B cell (primary cell): ENCODE measurements around the gene GFAP. TPM values are rescaled to one million over a fixed set of nuclear protein-coding genes. Genes with fewer than 3 reads are reported as not detected.

Source experiments
- ATAC-seq: fragments of 200-7000 bp; cut with Tn5 transposase; one replicate; pipeline ENCODE4 v1.10.0; 2021; ENCODE audit warnings: low read depth, mild to moderate bottlenecking, moderate number of reproducible peaks, moderate library complexity
- CTCF ChIA-PET: fragments of 350-600 bp; sonication (Branson Sonifier 250); formaldehyde crosslinking; loops from one replicate; lab custom pipeline; 2021; ENCODE audit warnings: antibody characterized with exemption, inconsistent platforms; lab: Charles Lee
- POLR2A ChIA-PET: fragments of 350-600 bp; sonication (Branson Sonifier 250); formaldehyde crosslinking; loops from one replicate; lab custom pipeline; 2021; ENCODE audit warnings: antibody characterized with exemption; lab: Charles Lee
- DNase-seq: peaks from one replicate; pipeline ENCODE4 v3.0.0; 2013
- H2AFZ ChIP-seq: 2 replicates; pipeline ENCODE4 v1.6.1; 2012; ENCODE audit warnings: mild to moderate bottlenecking, low read depth, low read length; ENCODE audit not compliant: insufficient read depth, poor library complexity, severe bottlenecking
- H3K27ac ChIP-seq, 2 donors: 1 replicate in 1 of 2; 2 replicates in 1 of 2; pipeline ENCODE4 v1.5.1; 2012 to 2013; ENCODE audit warnings: low read length in 2 of 2, mild to moderate bottlenecking in 2 of 2, moderate library complexity in 1 of 2
- H3K27me3 ChIP-seq, 4 experiments: fragments of 200-600 bp in 1 of 4; sonication (generic) in 1 of 4; replicated peaks in 1 of 4; 1 replicate in 2 of 4; 2 replicates in 2 of 4; pipeline versions ENCODE4 v1.6.1 to v1.7.0; 2013 to 2016; ENCODE audit warnings: low read length in 3 of 4, mild to moderate bottlenecking in 2 of 4, mixed read lengths in 1 of 4, moderate library complexity in 1 of 4; ENCODE audit not compliant: insufficient read depth in 4 of 4, control insufficient read depth in 3 of 4; ENCODE audit errors: control extremely low read depth in 1 of 4
- H3K36me3 ChIP-seq, 2 experiments: replicated peaks in 1 of 2; 1 replicate in 1 of 2; 2 replicates in 1 of 2; pipeline versions ENCODE4 v1.6.1 to v1.7.1; 2013; ENCODE audit warnings: low read length in 1 of 2; ENCODE audit not compliant: insufficient read depth in 2 of 2, control insufficient read depth in 1 of 2; ENCODE audit errors: control extremely low read depth in 1 of 2, extremely low read depth in 1 of 2
- H3K4me1 ChIP-seq, 2 donors: fragments of 200-600 bp in 1 of 2; sonication (generic) in 1 of 2; 1 replicate in 1 of 2; 2 replicates in 1 of 2; pipeline versions ENCODE4 v1.5.1 to v1.6.1; 2013 to 2017; ENCODE audit warnings: low read length in 2 of 2; ENCODE audit not compliant: control insufficient read depth in 2 of 2, insufficient read depth in 2 of 2
- H3K4me2 ChIP-seq: replicated peaks from 2 replicates; pipeline ENCODE3; 2012; ENCODE audit warnings: mild to moderate bottlenecking, low read depth, low read length; ENCODE audit not compliant: poor library complexity, severe bottlenecking
- H3K4me3 ChIP-seq, 5 experiments: fragments of 200-600 bp in 1 of 5; sonication (generic) in 1 of 5; 1 replicate in 3 of 5; 2 replicates in 2 of 5; pipeline versions ENCODE4 v1.5.1 to v1.7.0; 2011 to 2016; ENCODE audit warnings: low read length in 4 of 5, mild to moderate bottlenecking in 4 of 5, low read depth in 2 of 5, control low read depth in 1 of 5, moderate library complexity in 1 of 5; ENCODE audit not compliant: insufficient read depth in 1 of 5; ENCODE audit errors: control extremely low read depth in 1 of 5, extremely low read depth in 1 of 5
- H3K79me2 ChIP-seq: fragments of 200-600 bp; sonication (generic); one replicate; pipeline ENCODE4 v1.6.0; 2016; ENCODE audit warnings: low read length; ENCODE audit not compliant: control insufficient read depth, insufficient read depth
- H3K9ac ChIP-seq: fragments of 200-600 bp; sonication (generic); 2 replicates; pipeline ENCODE4 v1.6.1; 2017; ENCODE audit warnings: mild to moderate bottlenecking, low read length, moderate library complexity
- H3K9me3 ChIP-seq, 3 donors: one replicate each; pipeline versions ENCODE4 v1.6.1 to v1.7.1; 2013; ENCODE audit warnings: low read length in 2 of 3; ENCODE audit not compliant: control insufficient read depth in 2 of 3, insufficient read depth in 1 of 3; ENCODE audit errors: control extremely low read depth in 1 of 3
- H4K20me1 ChIP-seq: 2 replicates; pipeline ENCODE4 v1.6.0; 2012; ENCODE audit warnings: mild to moderate bottlenecking, low read length; ENCODE audit not compliant: insufficient read depth, control insufficient read depth, poor library complexity, severe bottlenecking
- H3K27ac Mint-ChIP-seq: one replicate; pipeline ENCODE4 v1.8.0; 2021; ENCODE audit warnings: mixed read lengths
- H3K27me3 Mint-ChIP-seq: one replicate; pipeline ENCODE4 v1.8.0; 2021; ENCODE audit warnings: mixed read lengths
- H3K4me1 Mint-ChIP-seq: one replicate; pipeline ENCODE4 v1.8.0; 2021; ENCODE audit warnings: mixed read lengths
- H3K4me3 Mint-ChIP-seq: one replicate; pipeline ENCODE4 v1.8.0; 2021; ENCODE audit warnings: mixed read lengths
- H3K9me3 Mint-ChIP-seq: one replicate; pipeline ENCODE4 v1.8.0; 2022; ENCODE audit warnings: mixed read lengths; ENCODE audit not compliant: insufficient read depth
- EZH2 ChIP-seq: IDR thresholded peaks from 2 replicates; pipeline ENCODE4 v1.6.1; 2012; ENCODE audit warnings: borderline replicate concordance, low read depth, mild to moderate bottlenecking, moderate library complexity, low read length; ENCODE audit not compliant: insufficient read depth, poor library complexity, severe bottlenecking
- WGBS: methylation state at CpG from one replicate; pipeline ENCODE4 v1.1.5; 2013; ENCODE audit warnings: missing lambda C conversion rate; ENCODE audit not compliant: insufficient coverage; 5-methylcytosine and 5-hydroxymethylcytosine counted together
- intact Hi-C: fragments of 100-400 bp; cut with micrococcal nuclease; formaldehyde crosslinking; loops from one replicate; pipeline ENCODE4 v1.10.0; 2022
- polyA plus RNA-seq: library from polyadenylated mRNA; depleted of rRNA; stranded (reverse); fragments of >200 nt; gene quantifications from 2 replicates; pipeline ENCODE4 v1.2.3, GENCODE V29; 2012
- small RNA-seq: library from RNA; depleted of rRNA; stranded (forward); fragments of <200 nt; gene quantifications from one replicate; pipeline ENCODE3, GENCODE V24; 2012; ENCODE audit warnings: low replicate concordance, low read depth; ENCODE audit not compliant: insufficient read length
- total RNA-seq, 2 donors: library from RNA; stranded (reverse); fragments of 120-200 nt in 1 of 2; gene quantifications; 1 replicate in 1 of 2; 2 replicates in 1 of 2; pipeline versions ENCODE4 v1.2.3 to v1.2.4, GENCODE V29; 2013 to 2022
- TF ChIP-seq, protein P1 (sequence below): fragments of 200-600 bp; IDR thresholded peaks from one replicate; pipeline ENCODE4 v1.8.0; 2022; ENCODE audit warnings: antibody characterized with exemption, mild to moderate bottlenecking

Gene GFAP
- total and polyA plus RNA-seq, 2 donors (not counting 1 experiment from before 2014, with no cell fraction given): not detected

- no peaks in the 10 kb centered on the region for H3K4me1 ChIP-seq
- WGBS: 97% methylated on average over 4 of the region's 5 CpGs
- H3K9ac ChIP-seq: no peak overlapping the region
- H2AFZ ChIP-seq: no peak overlapping the region
- no peaks in the 10 kb centered on the region for H4K20me1 ChIP-seq
- Mint-ChIP-seq H3K4me1 (peaks cover 8% of the 10 kb centered on the region), H3K4me3 (no peak overlapping the region), H3K27ac (no peak overlapping the region), H3K27me3 (no peaks in the 10 kb centered on the region), H3K9me3 (no peaks in the 10 kb centered on the region)
- no peak for ATAC-seq
- ChIA-PET POLR2A (no interaction called here), CTCF (no interaction called here)
- no peak overlapping the region for H3K4me2 ChIP-seq
- no peak overlapping the region for H3K27ac ChIP-seq
- H3K79me2 ChIP-seq: no peaks in the 10 kb centered on the region
- peaks cover 4 to 72% of the 10 kb centered on the region in 2 experiments for H3K36me3 ChIP-seq
- H3K27me3 ChIP-seq: no peaks in the 10 kb centered on the region
- no peaks in the 10 kb centered on the region for H3K9me3 ChIP-seq
- no peak for DNase-seq
- no peak overlapping the region for H3K4me3 ChIP-seq
- TF ChIP-seq, protein P1, sequence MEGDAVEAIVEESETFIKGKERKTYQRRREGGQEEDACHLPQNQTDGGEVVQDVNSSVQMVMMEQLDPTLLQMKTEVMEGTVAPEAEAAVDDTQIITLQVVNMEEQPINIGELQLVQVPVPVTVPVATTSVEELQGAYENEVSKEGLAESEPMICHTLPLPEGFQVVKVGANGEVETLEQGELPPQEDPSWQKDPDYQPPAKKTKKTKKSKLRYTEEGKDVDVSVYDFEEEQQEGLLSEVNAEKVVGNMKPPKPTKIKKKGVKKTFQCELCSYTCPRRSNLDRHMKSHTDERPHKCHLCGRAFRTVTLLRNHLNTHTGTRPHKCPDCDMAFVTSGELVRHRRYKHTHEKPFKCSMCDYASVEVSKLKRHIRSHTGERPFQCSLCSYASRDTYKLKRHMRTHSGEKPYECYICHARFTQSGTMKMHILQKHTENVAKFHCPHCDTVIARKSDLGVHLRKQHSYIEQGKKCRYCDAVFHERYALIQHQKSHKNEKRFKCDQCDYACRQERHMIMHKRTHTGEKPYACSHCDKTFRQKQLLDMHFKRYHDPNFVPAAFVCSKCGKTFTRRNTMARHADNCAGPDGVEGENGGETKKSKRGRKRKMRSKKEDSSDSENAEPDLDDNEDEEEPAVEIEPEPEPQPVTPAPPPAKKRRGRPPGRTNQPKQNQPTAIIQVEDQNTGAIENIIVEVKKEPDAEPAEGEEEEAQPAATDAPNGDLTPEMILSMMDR: no peak
- TF ChIP-seq EZH2: no peak
- intact Hi-C loops: no loop called here
Observed at GRCh38 chr17:44854192-44854591, 61.1 kb downstream of the GFAP start.

Small RNAs within 50 kb of the gene (small RNA-seq; reads per million reads assigned to genes)
- not detected for gene CCDC103
- gene MIR6783: not detected
- gene RN7SL405P: not detected

Other genes with a start within 250 kb of the GFAP start
- 21.9 and 22.7 TPM in 2 replicates for gene CCDC43, start 225.7 kb downstream of the GFAP start, total RNA-seq
- 3.3 and 5.9 TPM in 2 replicates for gene CCDC43, start 225.7 kb downstream of the GFAP start, polyA plus RNA-seq
- gene DBF4B, start 206.8 kb downstream of the GFAP start, total RNA-seq: 13.8 and 15.9 TPM in 2 replicates
- gene DBF4B, start 206.8 kb downstream of the GFAP start, polyA plus RNA-seq: 7.3 and 10.9 TPM in 2 replicates
- 0.34 and 0.39 TPM in 2 replicates for gene ADAM11, start 156.5 kb downstream of the GFAP start, total RNA-seq
- 0.62 and 1.00 TPM in 2 replicates for gene ADAM11, start 156.5 kb downstream of the GFAP start, polyA plus RNA-seq
- not detected in 2 replicates for gene GJC1, start 85.2 kb downstream of the GFAP start, total RNA-seq
- not detected in 2 replicates for gene GJC1, start 85.2 kb downstream of the GFAP start, polyA plus RNA-seq
- gene HIGD1B, start 67.6 kb downstream of the GFAP start, total RNA-seq: not detected in 2 replicates
- gene HIGD1B, start 67.6 kb downstream of the GFAP start, polyA plus RNA-seq: not detected in 2 replicates
- gene EFTUD2, start 16.1 kb downstream of the GFAP start, total RNA-seq: 133 and 137 TPM in 2 replicates
- gene EFTUD2, start 16.1 kb downstream of the GFAP start, polyA plus RNA-seq: 43.2 and 64.4 TPM in 2 replicates
- gene KIF18B, start 32.3 kb upstream of the GFAP start, total RNA-seq: 0.44 TPM in 1 of 2 replicates, not detected in the other
- 0.36 and 0.48 TPM in 2 replicates for gene KIF18B, start 32.3 kb upstream of the GFAP start, polyA plus RNA-seq
- not detected in 2 replicates for gene C1QL1, start 52.8 kb upstream of the GFAP start, total RNA-seq
- gene C1QL1, start 52.8 kb upstream of the GFAP start, polyA plus RNA-seq: not detected in 2 replicates
- 20.6 and 22.9 TPM in 2 replicates for gene DCAKD, start 136.1 kb upstream of the GFAP start, total RNA-seq
- 18.7 and 31.5 TPM in 2 replicates for gene DCAKD, start 136.1 kb upstream of the GFAP start, polyA plus RNA-seq
- gene NMT1, start 145.8 kb upstream of the GFAP start, total RNA-seq: 123 and 134 TPM in 2 replicates
- gene NMT1, start 145.8 kb upstream of the GFAP start, polyA plus RNA-seq: 28.6 and 30.1 TPM in 2 replicates
- gene PLCD3, start 217.0 kb upstream of the GFAP start, total RNA-seq: 2.2 and 4.1 TPM in 2 replicates
- 0.50 and 0.54 TPM in 2 replicates for gene PLCD3, start 217.0 kb upstream of the GFAP start, polyA plus RNA-seq
- 39.4 and 43.6 TPM in 2 replicates for gene ACBD4, start 220.2 kb upstream of the GFAP start, total RNA-seq
- gene ACBD4, start 220.2 kb upstream of the GFAP start, polyA plus RNA-seq: 30.4 and 36.8 TPM in 2 replicates
- 48.9 and 49.6 TPM in 2 replicates for gene HEXIM1, start 233.0 kb upstream of the GFAP start, total RNA-seq
- gene HEXIM1, start 233.0 kb upstream of the GFAP start, polyA plus RNA-seq: 20.6 and 23.7 TPM in 2 replicates
- 7.1 and 10.0 TPM in 2 replicates for gene HEXIM2, start 246.4 kb upstream of the GFAP start, total RNA-seq
- gene HEXIM2, start 246.4 kb upstream of the GFAP start, polyA plus RNA-seq: 3.7 and 4.7 TPM in 2 replicates